Smooth muscle cell of trachea (primary cell): ENCODE data around the gene USP6. TPM values are rescaled to one million over a fixed set of nuclear protein-coding genes. Genes with fewer than 3 reads are reported as not detected.

ENCODE experiments used
- total RNA-seq: library from RNA; depleted of rRNA; stranded (reverse); fragments of >200 nt; gene quantifications from 2 replicates; pipeline ENCODE4 v1.2.1, GENCODE V29; 2014

Gene USP6
- total RNA-seq, result under 0.01 TPM in 1 of 2 replicates, not detected in the other

DNA sequence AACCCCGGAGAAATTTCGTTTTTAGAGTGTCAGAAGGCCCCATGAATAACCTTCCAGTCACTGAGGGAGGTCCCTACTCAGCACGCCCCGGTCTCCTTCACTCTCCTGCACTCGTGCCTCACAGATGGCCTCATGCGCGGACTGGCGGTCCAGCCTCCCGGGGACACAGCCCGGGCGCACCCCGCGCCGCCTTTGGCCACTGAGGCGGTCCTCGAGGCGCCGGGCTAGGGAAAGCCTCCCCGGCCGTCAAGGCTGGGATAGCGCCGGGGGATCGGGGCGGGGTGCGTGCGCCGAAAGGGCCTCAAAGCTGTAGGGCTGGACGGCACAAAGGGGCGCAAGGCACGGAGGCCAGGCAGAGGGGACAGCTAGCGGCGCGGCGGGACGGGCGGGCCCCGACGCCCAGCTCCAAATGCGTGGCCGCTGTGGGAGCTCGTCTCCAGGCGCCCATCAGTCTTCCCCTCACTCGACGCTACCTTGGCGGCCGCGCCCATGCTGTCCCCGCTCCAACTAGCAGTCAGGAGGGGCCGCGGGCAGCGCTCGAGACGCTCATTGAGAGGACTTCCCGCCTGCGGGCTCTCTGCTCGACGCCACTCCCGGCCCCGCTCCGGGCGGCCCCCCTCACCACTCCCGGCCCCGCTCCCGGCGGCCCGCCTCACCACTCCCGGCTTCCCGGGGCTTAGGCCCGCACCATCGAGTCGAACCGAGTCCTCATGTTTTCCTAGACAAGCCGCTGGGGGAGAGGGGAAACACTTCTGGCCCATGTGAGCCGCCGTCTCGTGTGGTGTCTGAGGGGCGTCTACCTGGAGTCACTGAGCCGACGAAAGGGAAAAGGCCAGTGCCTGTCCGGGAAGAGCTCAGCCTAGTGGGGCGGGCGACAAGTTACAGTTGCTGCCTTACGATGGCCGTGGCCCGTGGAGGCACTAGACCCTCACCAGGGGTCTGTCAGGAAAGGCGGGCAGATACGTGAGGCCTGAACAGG, at the start of gene USP6:
Gene USP6, plus strand, starts transcription at position 360 of the 979 bp plus-strand sequence. CDS start 14,336 bp downstream, outside the sequence.

DNA sequence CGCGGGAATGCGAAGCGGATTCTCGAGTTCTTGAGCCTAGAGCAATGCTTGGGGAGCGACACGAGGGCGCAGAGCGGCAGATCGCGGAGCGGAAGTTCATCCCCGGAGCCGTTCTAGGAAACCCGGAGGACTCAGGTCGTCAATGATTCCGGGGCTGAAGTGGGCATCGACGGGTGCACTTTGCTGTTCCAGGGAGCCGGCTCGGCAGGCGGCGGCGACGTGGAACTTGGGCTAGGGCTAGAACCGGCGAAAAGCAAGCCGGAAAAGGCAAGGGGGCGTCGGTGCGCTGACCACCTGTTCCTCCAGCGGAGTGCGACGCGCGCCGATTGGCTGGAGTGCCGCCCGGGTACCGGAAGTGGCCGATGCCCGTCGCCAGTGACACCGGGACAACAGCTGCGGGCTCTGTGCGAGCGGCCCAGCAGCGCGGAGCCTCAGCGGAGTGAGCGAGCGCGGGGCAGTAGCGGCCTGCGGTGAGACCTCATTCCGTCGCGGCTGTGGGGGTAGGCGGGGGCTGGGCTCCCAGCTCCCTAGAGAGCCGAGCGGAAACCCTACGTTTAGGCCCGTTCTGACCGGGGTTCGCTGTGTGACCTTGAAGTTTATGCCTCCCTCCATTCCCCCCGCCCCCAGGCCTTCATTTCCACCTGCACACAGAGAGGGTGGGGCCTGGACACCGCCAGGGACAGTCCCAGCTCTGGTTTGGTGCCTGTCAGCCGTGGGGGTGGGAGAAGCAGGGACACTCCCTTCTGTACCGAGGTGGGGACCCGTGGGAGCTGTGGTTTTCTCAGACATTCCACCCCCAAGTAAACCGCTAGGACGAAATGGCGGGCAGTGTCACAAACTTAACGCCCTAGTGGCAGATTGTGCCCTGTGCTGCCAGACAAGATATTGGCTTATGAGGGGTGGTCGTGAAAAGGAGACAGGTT, 37.5 kb upstream of the USP6 start, which contains the start of gene ZFP3:
Gene ZFP3, plus strand, starts transcription at position 362 of the 923 bp plus-strand sequence. CDS start 13,038 bp downstream, outside the sequence.

DNA sequence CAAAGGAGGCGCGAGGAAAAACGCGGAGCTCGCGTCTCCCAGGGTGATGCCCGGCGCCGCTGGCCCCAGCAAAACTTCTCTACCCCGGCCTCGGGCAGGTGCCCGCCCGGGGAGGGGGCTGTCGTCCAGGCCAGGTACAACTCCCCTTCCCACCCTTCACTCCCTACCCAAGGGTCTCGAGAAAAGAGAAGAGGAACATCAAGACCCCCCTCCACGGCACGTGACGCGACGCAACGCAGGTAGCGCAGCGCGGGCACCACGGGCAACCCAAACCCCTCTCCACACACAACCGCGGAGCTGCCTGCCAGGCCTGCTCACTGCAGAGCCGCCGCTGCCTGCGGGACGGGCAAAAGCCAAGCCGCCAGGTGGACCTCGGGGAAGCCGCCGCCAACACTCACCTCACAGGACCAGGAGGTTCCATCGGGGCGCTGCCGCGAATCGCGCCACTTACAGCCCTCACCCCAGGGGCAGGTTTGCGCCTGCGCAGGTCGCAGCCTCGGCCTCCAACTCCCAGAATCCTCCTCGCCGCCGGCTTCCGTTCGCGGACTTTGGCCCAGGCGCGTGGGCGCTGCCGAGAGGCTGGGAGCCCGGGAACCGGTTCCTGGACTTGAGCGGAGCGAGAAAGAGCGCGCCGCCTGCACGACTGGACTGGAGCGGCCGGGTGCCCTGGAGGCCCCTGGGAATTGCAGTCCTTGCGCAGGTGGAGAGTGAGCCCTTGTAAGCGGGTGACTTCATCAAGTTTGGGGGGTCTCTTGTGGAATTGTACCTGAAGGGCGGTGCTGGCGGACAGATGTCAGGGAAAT, 4.2 kb upstream of the USP6 start, which contains the start of gene ZNF232:
Gene ZNF232, minus strand, starts transcription at position 477 of the 803 bp plus-strand sequence. Its CDS starts 56 bp downstream, at position 421.

DNA sequence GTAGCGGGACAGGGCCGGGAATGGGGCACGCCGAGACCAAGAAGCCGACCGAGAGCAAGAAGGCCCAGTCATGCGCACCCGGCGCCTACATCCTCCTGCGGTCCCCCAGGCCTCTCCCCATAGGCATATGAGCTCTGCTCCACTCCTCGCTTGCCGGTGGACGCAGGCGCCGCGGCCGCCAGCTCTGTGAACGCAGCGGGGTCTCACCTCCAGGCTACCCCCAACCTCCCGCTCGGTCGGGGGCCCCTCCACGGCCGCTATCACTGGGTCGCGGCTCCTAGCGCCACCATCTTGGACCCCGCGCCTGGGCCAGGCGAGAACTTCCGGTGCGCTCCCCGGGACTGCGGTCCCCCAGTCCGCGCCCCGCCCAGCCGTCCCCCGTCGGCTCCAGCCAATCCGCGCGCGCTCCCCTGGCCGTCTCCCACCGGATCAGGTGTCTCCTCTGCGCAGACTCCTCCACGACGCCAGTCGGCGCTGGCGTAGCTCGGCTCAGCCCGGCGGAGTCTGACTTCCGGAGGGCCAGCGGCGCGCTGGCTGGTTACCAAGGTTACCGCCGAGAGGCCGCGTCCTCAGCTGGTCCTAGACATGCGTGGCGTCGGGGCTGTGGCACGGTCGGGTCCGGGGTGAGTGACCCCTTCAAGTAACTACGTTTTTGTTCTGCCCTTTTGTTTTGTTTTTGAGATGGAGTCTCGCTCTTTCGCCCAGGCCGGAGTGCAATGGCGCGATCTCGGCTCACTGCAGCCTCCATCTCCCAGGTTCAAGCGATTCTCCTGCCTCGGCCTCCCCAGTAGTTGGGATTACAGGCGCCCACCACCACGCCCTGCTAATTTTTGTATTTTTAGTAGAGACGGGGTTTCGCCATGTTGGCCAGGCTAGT, 75.9 kb downstream of the USP6 start, which contains the start of gene ZNF594:
Gene ZNF594, minus strand, starts transcription at position 328 of the 877 bp plus-strand sequence. CDS start 7,612 bp downstream, outside the sequence.

Other genes starting within 250 kb of the USP6 start
- 1.9 and 5.0 TPM in 2 replicates for gene C17orf107, start 216.5 kb upstream of the USP6 start, total RNA-seq
- 0.87 and 1.2 TPM in 2 replicates for gene CHRNE, start 212.9 kb upstream of the USP6 start, total RNA-seq
- not detected in 2 replicates for gene GP1BA, start 183.8 kb upstream of the USP6 start, total RNA-seq
- gene SLC25A11, start 176.0 kb upstream of the USP6 start, total RNA-seq, result 49.3 and 52.8 TPM in 2 replicates
- 24.0 and 30.8 TPM in 2 replicates for gene RNF167, start 175.8 kb upstream of the USP6 start, total RNA-seq
- gene PFN1, start 167.5 kb upstream of the USP6 start, total RNA-seq, result 605 and 662 TPM in 2 replicates
- gene ENO3, start 164.9 kb upstream of the USP6 start, total RNA-seq, result 2.3 and 3.6 TPM in 2 replicates
- gene SPAG7, start 148.2 kb upstream of the USP6 start, total RNA-seq, result 43.2 and 56.1 TPM in 2 replicates
- 16.7 and 20.3 TPM in 2 replicates for gene CAMTA2, start 128.4 kb upstream of the USP6 start, total RNA-seq
- 0.66 TPM in 1 of 2 replicates, not detected in the other for gene INCA1, start 118.5 kb upstream of the USP6 start, total RNA-seq
- gene KIF1C, start 118.1 kb upstream of the USP6 start, total RNA-seq, result 65.3 and 110 TPM in 2 replicates
- under 0.01 TPM in 1 of 2 replicates, not detected in the other for gene SLC52A1, start 80.6 kb upstream of the USP6 start, total RNA-seq
- 1.5 and 1.9 TPM in 2 replicates for gene ZFP3, start 37.6 kb upstream of the USP6 start, total RNA-seq
- gene ZNF232, start 4.2 kb upstream of the USP6 start, total RNA-seq, result 6.8 and 7.8 TPM in 2 replicates
- 12.9 and 13.1 TPM in 2 replicates for gene ZNF594, start 75.8 kb downstream of the USP6 start, total RNA-seq
- gene SCIMP, start 118.8 kb downstream of the USP6 start, total RNA-seq, result not detected in 2 replicates
- 54.0 and 59.9 TPM in 2 replicates for gene RABEP1, start 166.3 kb downstream of the USP6 start, total RNA-seq